GM18505 (cell line): ENCODE data around the gene ZNF229.
"Not testable (repeated sequence)": the region's sequence is repeated elsewhere in the genome, so short reads cannot be mapped to it uniquely, and the experiment has no call there.

ENCODE experiments used
- ATAC-seq: cut with Tn5 transposase; IDR thresholded peaks from one replicate; pipeline ENCODE4 v1.9.1; 2021; ENCODE audit not compliant: unreplicated experiment
- POLR2A ChIP-seq: IDR thresholded peaks from 4 replicates; pipeline ENCODE4 v1.6.1; 2011; ENCODE audit warnings: borderline replicate concordance; ENCODE audit not compliant: insufficient read depth, insufficient read length; ENCODE audit errors: extremely low read depth

The ZNF229 gene

GRCh38 chr19:44447916-44448674 is at the start of gene ZNF229:
TSS of gene ZNF229 (minus strand) at chr19:44448472. CDS start at chr19:44442847, 5,625 bp downstream.
- peak; percentile 56 for ATAC-seq
- TF ChIP-seq POLR2A: no peak

GRCh38 chr19:44496711-44497110 is 48.4 kb upstream of the ZNF229 start:
- no peak for TF ChIP-seq POLR2A
- ATAC-seq: no peak

GRCh38 chr19:44476559-44477408 is 28.5 kb upstream of the ZNF229 start:
- ATAC-seq: no peak
- TF ChIP-seq POLR2A: no peak

- not testable (repeated sequence) for ATAC-seq
These were observed 20.5 kb upstream of the ZNF229 start for GRCh38 chr19:44468730-44469129.

- not testable (repeated sequence) for ATAC-seq
These were observed 14.5 kb upstream of the ZNF229 start for GRCh38 chr19:44462600-44463286.

- ATAC-seq: not testable (repeated sequence)
These were observed 7.7 kb upstream of the ZNF229 start for GRCh38 chr19:44456016-44456415.

GRCh38 chr19:44455100-44455499 is 6.8 kb upstream of the ZNF229 start:
- no peak for TF ChIP-seq POLR2A
- no peak for ATAC-seq

GRCh38 chr19:44452367-44452766 is 4.1 kb upstream of the ZNF229 start:
- ATAC-seq: no peak

GRCh38 chr19:44451687-44452086 is 3.4 kb upstream of the ZNF229 start:
- ATAC-seq: no peak
- no peak for TF ChIP-seq POLR2A

More at GRCh38 chr19:44452367-44452766, 4.1 kb upstream of the ZNF229 start:
- no peak for TF ChIP-seq POLR2A

GRCh38 chr19:44438441-44438840 is 9.8 kb downstream of the ZNF229 start:
- TF ChIP-seq POLR2A: no peak
- ATAC-seq: no peak

GRCh38 chr19:44435441-44435840 is 12.8 kb downstream of the ZNF229 start:
- no peak for ATAC-seq
- no peak for TF ChIP-seq POLR2A

GRCh38 chr19:44430956-44431355 is 17.3 kb downstream of the ZNF229 start:
- no peak for ATAC-seq
- TF ChIP-seq POLR2A: no peak

- not testable (repeated sequence) for ATAC-seq
These were observed 32.7 kb downstream of the ZNF229 start for GRCh38 chr19:44415553-44415952.

- peak; percentile 77 for ATAC-seq
- TF ChIP-seq POLR2A: no peak
These were observed 46.8 kb downstream of the ZNF229 start, which contains the start of gene ZNF285 for GRCh38 chr19:44401139-44402115. TSS of gene ZNF285 (minus strand) at chr19:44401608. CDS start at chr19:44397213, 4,395 bp downstream.

GRCh38 chr19:44389268-44389667 is 59.0 kb downstream of the ZNF229 start:
- ATAC-seq: not testable (repeated sequence)
